WERI-Rb-1 (cell line): Measurements from ENCODE around the gene GIMD1.

Source experiments
- DNase-seq: peaks from one replicate; pipeline ENCODE4 v3.0.0-alpha.2; 2020
- H3K27ac ChIP-seq: fragments of 250-450 bp; sonication (Bioruptor Pico); 2 replicates; pipeline ENCODE4 v1.5.1; 2020; ENCODE audit warnings: mild to moderate bottlenecking, moderate library complexity
- H3K27me3 ChIP-seq: fragments of 250-450 bp; sonication (Bioruptor Pico); 2 replicates; pipeline ENCODE4 v1.5.1; 2021; ENCODE audit warnings: mild to moderate bottlenecking, low read depth, moderate library complexity; ENCODE audit not compliant: insufficient read depth, severe bottlenecking
- H3K36me3 ChIP-seq: fragments of 250-450 bp; sonication (Bioruptor Pico); 2 replicates; pipeline ENCODE4 v1.5.1; 2020; ENCODE audit warnings: mild to moderate bottlenecking, moderate library complexity
- H3K4me3 ChIP-seq: 2 replicates; pipeline ENCODE4 v1.5.1; 2011; ENCODE audit warnings: low read depth, mild to moderate bottlenecking, control low read depth, low read length
- H3K9me3 ChIP-seq: fragments of 250-450 bp; sonication (Bioruptor Pico); 2 replicates; pipeline ENCODE4 v1.5.1; 2021; ENCODE audit warnings: mild to moderate bottlenecking, moderate library complexity; ENCODE audit not compliant: severe bottlenecking
- TF ChIP-seq, protein P1 (sequence below): IDR thresholded peaks from 2 replicates; pipeline ENCODE4 v1.5.1; 2011; ENCODE audit warnings: low read depth, mild to moderate bottlenecking, control low read depth, inconsistent platforms, low read length

The GIMD1 gene

DNA sequence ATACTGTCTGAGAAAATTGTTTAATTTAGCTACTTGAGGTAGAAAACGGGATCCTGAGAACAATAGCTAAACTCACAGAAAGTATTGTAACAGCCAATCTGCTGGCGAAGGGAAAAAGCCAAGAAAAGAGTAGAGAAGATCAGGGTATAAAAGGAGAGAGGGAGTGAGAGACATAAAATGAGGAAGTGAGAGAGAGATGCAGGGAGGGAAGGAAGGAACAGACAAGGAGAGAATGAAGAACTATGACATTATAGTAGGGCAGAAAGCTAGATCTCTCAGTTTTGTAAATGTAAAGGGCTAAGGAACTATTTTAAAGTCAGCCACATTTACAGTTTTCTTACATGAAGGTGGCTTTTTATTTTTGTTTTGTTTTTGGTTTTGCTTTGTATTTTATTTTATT, 1.6 kb upstream of the GIMD1 start:
- TF ChIP-seq, protein P1, sequence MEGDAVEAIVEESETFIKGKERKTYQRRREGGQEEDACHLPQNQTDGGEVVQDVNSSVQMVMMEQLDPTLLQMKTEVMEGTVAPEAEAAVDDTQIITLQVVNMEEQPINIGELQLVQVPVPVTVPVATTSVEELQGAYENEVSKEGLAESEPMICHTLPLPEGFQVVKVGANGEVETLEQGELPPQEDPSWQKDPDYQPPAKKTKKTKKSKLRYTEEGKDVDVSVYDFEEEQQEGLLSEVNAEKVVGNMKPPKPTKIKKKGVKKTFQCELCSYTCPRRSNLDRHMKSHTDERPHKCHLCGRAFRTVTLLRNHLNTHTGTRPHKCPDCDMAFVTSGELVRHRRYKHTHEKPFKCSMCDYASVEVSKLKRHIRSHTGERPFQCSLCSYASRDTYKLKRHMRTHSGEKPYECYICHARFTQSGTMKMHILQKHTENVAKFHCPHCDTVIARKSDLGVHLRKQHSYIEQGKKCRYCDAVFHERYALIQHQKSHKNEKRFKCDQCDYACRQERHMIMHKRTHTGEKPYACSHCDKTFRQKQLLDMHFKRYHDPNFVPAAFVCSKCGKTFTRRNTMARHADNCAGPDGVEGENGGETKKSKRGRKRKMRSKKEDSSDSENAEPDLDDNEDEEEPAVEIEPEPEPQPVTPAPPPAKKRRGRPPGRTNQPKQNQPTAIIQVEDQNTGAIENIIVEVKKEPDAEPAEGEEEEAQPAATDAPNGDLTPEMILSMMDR, result no peak
- no peak for DNase-seq
- Histone ChIP-seq H3K36me3 (no peaks in the 10 kb centered on the region), H3K27me3 (no peaks in the 10 kb centered on the region), H3K9me3 (no peaks in the 10 kb centered on the region), H3K4me3 (no peak overlapping the region), H3K27ac (no peak overlapping the region; the same call in 1 of the 2 replicates)

- DNase-seq, result peak; percentile 60
- Histone ChIP-seq H3K9me3 (no peaks in the 10 kb centered on the region), H3K27me3 (no peaks in the 10 kb centered on the region), H3K4me3 (no peak overlapping the region), H3K36me3 (no peaks in the 10 kb centered on the region), H3K27ac (peak overlapping the region; percentile 15; the same call in 1 of the 2 replicates)
- TF ChIP-seq, protein P1, result peak; percentile 66
These were observed 980 bp upstream of the GIMD1 start for GRCh38 chr4:106369456-106370060.

- no peaks in the 10 kb centered on the region for H3K9me3 ChIP-seq
- TF ChIP-seq, protein P1, result no peak
- H3K4me3 ChIP-seq, result no peak overlapping the region
- no peaks in the 10 kb centered on the region for H3K27me3 ChIP-seq
- no peaks in the 10 kb centered on the region for H3K36me3 ChIP-seq
- DNase-seq, result no peak
- H3K27ac ChIP-seq, result no peak overlapping the region
These were observed 1.5 kb downstream of the GIMD1 start for GRCh38 chr4:106367072-106367471.

DNA sequence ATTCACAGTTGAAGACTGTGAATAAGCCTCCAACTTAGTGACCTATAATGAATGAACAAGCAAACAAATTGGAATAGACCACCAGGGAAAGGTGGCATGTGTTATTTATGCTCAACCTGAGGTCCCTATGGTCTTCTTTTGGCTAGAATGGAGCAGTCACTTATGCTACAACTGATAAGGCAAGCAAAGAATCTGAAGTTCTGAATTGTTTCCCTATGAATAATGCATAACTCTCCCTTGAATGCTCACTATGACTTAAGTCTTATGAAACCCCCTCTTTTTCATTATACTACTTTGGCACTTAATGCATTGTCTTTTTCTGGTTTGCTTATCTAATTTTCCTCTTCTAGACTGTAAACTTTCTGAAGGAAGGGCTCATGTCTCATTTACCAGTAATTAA, 2.6 kb downstream of the GIMD1 start:
- Histone ChIP-seq H3K9me3 (no peaks in the 10 kb centered on the region), H3K27ac (no peak overlapping the region)
- TF ChIP-seq, protein P1, result no peak

DNA sequence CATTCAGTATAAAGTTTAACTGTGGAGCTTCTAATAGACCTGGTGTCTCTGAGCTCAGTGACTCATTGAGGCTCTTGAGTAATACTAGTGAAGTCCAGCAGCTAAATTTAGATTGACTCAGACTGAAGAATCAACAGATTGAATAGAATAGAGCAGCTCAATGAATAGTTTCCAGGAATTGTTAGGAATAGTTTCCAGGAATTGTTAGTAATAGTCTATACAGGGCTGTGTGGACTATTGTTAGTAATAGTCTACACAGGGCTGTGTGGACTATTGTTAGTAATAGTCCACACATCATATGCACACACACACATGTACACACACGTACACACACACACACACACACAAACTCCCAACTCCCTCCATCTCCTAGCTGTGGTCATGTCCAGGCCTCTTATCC, 3.0 kb downstream of the GIMD1 start:
- Histone ChIP-seq H3K4me3 (no peak overlapping the region), H3K27me3 (no peaks in the 10 kb centered on the region)
- TF ChIP-seq, protein P1, result no peak

More for the DNA sequence above, 2.6 kb downstream of the GIMD1 start:
- no peak for DNase-seq
- Histone ChIP-seq H3K4me3 (no peak overlapping the region), H3K27me3 (no peaks in the 10 kb centered on the region), H3K36me3 (no peaks in the 10 kb centered on the region)

GRCh38 chr4:106364282-106364681, 4.3 kb downstream of the GIMD1 start:
- Histone ChIP-seq H3K27me3 (no peaks in the 10 kb centered on the region), H3K36me3 (no peaks in the 10 kb centered on the region), H3K27ac (no peak overlapping the region), H3K4me3 (no peak overlapping the region), H3K9me3 (no peaks in the 10 kb centered on the region)
- DNase-seq, result no peak
- TF ChIP-seq, protein P1, result no peak

More for the DNA sequence above, 3.0 kb downstream of the GIMD1 start:
- H3K9me3 ChIP-seq, result no peaks in the 10 kb centered on the region
- H3K27ac ChIP-seq, result no peak overlapping the region
- H3K36me3 ChIP-seq, result no peaks in the 10 kb centered on the region
- no peak for DNase-seq
